Measurements from ENCODE around the gene CPTP.
"Not testable (repeated sequence)": the region's sequence is repeated elsewhere in the genome, so short reads cannot be mapped to it uniquely, and the experiment has no call there.

The CPTP gene

DNA sequence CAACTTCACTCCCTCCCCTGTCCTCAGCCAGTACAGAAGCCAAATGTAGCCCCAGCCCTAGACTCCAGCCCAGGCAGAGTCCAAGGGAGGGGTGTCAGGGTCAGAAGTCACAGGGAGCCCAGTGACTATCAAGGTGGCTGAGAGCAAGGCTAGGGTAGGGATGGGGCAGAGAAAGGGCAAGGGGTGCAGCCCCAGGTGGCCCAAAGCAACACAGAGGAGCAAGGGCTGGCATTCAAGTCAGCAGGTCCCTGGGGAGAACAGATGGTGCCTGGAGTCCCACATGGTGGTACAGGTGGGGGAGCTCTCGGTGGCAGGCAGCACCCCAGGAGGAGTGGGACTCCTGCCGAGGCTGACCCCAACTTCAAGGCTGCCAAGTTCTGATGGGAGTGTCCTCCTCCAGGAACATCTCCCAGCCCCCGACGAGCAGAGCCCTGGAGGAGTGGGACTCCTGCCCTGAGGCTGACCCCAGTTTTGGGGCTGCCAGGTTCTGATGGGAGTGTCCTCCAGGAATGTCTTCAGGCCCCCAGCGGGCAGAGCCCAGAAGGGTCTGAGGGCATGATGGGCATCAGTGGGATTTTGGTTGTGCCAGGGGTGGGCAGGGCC, 28.3 kb downstream of the CPTP start:
- DNase-seq = peak; percentile 19

DNA sequence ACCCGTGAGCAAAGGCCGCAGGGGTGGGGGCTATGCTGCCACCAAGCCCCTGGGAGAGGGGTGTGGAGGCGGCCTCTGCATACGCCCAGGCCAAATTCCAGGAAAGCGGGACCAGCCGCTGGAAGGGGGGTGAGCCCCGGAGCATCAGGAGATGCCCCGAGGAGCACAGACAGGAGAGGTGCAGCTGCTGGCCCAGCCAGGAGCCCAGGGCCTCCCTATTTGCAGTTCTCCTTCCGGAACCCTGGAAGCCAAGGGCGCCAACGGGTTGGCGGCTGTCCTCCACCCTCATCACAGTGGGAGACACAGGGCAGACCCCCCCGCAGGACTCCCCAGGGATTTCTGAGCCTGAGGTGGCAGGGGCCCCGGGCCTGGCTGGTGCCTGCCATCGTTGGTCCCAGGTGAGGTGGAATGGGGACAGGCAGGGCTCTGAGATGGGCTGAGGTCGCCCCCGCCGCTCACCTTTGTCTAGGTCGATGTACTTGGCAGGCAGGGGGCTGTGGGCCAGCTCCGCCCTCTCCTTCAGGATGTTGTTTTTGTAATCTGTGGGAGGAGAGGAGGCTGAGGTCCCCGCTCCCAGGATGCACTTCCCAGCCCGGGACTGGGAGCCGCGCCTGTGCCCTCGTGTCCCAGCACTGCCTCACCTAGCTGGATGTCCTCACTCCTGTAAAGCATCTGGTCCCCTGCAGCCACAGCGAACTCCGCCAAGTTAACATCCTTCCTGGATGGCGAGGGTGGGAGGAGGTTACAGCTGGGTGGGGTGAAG, 29.0 kb downstream of the CPTP start:
- peak; percentile 47 for DNase-seq

DNA sequence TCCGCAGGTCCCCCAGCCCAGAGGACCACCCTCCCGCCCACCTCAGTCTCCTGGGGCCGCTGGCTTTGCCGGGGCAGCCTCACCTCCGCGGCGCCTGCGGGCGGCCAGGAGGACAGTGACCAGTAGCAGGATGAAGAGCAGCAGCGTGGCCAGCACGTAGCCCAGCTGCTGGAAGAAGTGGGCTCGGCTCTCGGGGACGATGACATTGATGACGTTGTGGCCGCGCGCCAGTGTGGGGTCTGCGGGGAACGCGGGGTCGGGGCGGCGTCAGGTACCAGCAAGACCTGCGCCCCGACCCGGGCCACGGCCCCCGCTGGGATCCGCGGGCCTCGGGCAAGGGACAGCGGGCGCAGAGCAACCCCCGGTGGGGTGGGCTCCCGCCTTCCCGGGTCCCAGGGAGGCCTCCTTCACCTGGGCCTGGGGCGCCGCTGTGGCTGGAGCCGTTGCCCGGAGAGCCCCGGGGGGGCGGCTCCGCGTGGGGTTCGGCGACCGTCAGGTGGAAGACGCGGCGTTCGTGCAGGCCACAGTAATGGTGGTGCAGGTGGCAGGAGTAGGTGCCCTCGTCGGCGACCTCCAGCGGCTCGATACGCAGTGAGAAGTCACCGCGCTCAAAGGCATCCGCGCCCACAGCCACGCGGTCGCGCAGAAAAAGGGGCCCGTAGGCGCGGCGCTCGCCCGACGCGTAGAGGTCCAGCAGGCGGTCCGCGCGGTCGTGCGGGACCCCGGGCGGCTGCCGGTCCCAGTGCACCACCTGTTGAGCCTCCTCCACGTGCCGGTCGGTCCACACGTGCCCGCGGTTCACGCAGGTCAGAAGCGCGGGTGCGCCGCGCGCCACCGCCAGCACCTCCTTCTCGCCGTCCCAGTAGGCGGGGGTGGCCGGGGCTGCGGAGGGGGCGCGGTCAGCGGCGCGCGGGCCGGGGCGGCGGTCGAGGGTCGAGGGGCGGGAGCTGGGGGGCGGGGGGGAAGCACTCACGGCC, 30.0 kb downstream of the CPTP start:
- no peak for DNase-seq

DNA sequence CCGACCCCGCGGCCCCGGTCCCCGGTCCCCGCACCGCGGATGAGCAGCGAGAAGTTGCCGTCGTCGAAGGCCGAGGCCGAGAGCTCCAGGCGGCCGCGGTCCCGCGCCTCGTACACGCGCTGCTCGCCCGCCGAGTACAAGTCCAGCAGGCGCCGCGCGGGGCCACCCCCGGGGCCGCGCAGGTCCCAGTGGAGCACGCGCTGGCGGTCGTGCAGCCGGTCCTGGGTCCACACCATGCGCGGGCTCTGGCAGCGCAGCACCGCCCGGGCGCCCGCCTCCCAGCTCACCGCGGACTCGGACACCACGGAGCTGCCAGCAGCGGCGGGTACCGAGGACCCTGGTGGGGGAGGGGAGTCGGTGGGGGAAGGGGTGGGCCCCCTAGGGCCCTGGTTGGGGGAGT, 30.8 kb downstream of the CPTP start:
- DNase-seq = peak; percentile 40

DNA sequence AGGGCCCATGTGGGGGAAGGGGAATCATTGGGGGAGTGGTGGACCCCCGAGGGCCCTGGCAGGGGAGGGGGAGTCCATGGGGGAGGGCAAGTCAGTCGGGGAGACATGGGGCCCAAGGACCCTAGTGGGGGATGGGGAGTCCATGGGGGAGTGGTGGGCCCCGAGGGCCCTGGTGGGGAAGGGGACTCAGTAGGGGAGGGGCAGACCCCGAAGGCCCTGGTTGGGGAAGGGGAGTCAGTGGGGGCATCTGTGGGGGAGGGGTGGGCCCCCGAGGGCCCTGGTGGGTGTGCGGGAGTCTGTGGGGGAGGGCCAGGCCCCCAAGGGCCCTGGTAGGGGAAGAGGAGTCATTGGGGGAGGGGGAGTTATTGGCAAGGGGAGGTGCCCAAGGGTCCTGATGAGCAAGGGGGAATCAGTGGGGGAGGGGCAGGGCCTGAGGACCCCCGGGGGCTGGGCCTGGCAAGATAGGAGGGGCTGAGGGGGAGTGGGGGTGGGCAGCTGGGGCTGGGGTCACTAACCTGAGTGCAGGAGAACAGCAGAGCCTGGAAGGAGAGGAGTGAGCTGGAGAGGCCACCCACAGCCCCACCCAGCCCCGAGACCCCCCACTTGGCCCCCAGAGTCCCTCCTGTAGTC, 31.7 kb downstream of the CPTP start:
- no peak for DNase-seq

DNA sequence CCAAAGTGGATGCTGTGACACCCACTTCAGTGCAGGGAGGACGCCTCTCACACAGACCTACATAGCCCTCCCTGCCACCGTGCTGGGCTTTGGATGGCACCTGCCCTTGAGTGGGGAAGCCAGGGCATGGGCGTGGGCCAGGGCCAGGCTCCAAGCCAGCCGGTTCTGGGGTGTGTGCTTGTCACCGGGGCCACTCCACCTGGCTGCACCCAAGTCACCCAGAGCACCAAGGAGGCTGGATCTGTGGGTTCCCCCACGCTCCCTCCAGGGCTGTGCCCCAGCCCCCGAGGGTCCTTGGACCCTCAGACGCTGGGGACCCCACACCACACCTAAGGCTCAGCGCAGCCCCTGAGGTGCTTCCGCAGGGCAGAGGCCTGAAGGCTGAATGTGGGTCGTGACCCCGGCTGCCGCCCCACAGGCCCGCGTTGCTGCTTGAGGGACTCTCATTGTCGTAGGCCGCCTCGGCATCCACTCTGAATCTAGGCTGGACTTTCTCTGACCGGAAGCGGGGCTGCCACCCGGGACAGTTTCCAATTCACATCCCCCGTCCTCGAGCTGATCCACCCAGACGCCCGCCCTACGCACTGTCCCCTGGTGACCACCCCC, 32.3 kb downstream of the CPTP start:
- no peak for DNase-seq

DNA sequence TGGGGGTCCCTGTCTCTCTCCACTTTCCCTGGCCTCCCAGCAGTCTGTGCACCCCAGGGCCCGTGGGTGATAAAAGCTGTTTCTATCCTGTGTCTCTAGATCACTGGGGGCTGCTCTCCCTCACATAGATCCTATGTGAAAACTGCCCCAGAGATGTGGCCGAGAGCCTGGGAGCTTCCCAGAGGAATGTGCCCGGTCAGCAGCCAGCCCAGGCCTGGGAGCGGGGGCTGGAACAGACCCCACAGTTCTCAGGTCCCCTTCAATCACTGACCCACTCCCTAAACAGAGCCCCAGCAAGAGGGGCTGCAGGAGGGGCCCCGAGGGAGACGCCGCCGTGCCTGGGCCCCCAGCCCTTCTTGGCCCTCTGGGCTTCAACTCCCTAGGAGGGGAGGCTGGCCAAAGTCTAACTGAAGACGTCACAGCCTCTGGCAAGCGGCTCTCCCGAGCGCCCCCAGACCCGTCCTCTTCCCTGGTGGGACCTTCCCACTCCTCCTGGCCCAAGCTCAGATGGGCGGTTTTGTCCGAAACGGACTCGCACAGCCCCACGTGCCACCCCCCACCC, 33.4 kb downstream of the CPTP start:
- DNase-seq = no peak

DNA sequence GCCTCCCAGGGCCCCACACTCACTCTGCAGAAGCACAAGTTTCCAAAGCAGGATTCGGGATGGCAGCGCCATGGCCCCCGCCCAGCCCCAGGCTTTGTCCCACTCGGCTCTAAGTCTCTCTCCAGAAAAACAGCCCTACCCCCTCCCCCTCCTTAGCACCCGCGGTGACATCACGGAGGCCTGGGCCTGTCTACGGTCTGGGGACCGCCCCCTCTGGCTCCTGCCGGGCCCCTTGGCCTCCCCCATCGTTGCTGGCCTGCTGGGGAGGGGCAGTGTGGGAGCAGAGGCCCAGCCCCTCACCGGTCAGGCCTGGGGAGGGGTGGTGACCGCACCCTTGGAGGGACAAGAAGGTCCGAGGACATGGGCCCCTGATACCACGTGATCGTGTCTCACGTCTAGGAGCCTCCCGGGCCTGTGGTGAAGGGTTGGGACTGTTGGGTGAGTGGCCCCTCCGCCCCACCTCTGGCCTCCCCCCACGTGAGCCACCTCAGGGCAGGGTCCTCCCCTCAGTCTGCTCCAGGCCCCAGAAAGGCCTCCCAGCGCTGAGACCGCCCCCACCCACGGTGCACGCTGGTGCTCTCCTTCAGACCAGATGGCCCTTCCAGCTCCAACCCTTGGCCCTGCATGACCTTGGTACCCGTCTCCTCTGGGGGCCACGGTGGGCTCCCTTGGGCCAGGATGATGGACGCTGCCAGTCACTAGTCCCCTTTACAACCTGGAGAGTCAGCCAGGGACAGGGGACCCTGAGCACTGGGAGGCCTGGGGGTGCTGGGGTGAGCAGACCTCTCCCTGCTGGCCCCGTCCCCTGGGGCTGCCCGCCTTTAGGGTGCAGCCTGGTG, 34.0 kb downstream of the CPTP start, which contains the start of gene MXRA8:
MXRA8 (minus strand) TSS at position 123 of the 839 bp plus-strand sequence; CDS start at position 72, 51 bp downstream.
- DNase-seq = no peak

DNA sequence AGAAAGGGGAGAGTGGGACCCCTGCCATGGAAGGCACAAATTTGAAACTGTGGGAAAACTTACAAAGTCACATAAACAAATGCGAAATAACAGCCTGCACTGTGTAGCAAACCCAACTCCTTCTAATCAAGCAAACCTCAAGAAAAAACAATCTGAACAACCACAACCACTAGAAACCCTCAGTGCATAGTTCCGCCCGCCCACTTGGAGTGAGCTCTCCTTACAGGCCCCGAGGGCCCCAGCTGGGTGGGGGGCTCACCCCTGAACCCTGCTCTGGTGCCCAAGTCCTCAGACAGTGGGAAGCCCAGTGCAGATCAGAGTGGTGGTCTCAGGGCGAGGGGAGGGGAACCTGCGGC, 34.7 kb downstream of the CPTP start:
- DNase-seq = no peak

DNA sequence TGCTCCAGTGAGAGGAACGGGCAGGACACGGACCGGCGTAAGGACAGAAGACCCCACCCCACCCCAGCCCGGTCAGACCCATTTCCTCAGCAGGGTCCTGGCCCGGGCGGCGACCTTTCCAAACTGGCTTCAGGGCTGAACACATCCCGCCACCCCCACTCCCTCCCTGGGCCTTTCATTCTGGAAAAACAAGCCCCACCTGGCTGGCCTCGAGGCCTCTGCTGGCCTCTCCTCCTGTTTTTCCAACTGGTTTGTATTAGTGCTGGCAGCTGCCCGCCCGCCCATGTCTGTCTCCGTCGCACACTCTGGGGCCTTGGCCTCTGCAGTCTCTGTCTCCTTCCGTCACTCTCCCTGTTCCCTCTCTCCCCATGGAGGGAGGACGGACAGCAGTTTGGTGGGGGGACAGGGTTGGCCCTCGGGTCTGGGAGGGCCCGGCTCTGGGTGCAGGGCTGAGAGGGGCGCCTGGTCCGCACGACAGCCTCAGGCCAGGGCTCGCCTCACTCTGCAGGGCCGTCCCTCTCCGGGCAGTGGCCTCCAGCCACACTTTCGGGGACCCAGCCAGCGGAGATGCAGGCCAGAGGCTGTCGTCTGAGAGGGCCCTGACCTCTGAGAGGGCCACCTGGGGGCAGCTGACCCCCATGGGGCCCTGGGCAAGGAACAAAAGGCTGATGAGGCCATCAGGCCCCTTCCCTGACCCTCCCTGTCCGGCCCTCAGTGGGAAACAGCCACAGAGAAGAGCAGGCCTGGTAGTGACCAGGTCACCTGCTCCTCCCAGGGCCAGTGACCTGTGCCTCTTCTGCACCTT, 35.3 kb downstream of the CPTP start:
- DNase-seq = no peak

DNA sequence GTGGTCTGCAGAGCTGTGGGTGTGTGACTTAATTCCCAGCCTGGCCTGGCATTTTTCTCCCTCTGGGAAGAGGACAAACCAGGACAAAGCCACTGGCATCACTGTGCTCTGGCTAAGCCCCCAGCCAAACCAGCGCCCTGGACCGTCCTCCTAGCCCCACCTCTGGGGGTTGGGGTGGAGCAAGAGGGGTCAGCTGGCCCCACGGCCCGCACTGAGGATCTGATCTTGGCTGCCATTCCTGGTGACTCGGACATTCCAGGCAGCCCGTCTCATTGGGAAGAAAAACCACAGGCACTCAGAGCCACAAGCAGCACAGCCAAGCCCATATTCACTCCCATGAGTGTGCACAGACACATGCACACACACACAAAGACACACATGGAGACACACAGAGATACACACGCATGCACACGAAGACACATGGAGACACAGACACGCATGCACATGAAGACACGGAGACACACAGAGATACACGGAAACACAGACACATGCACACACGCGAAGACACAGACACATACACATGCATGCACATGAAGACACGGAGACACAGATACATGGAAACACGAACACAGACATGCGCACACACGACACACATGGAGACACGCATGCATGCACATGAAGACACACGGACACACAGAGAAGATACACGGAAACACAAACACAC, 36.0 kb downstream of the CPTP start:
- DNase-seq = no peak

DNA sequence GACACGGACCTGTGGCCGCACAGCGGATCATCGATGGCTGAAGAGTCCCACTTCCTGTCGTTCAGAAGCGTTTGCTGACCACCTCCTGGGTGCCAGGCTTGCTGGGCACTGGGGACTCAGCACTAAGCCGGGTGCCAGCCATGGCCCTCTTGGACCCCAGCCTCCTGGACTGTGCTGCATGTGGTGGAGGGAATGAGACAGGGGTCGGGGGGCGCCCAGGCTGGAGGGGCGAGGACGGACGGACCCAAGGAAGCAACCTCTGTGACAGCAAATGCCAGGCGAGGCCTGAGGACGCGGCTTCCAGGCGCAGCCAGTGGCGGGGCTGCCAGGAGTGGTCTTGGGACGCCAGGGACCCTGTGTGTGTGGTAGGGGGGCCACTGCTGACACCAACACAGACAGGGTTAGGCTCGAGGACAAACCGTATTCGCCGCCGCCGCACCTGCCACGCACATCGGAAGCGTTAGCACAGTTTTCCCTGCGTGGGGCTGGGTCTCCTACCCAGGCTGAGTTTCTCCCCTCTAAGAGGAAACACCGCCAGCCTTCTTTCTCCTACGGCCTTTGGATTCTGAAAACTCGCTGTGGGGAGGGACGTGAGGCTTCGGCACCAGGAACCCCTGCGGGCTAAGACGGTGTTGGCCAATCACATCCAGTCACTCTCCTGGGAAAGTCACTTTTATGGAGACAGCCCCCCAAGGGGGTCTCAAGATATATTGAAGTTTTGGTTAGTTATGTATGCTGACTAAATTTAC, 36.8 kb downstream of the CPTP start:
- DNase-seq = no peak

DNA sequence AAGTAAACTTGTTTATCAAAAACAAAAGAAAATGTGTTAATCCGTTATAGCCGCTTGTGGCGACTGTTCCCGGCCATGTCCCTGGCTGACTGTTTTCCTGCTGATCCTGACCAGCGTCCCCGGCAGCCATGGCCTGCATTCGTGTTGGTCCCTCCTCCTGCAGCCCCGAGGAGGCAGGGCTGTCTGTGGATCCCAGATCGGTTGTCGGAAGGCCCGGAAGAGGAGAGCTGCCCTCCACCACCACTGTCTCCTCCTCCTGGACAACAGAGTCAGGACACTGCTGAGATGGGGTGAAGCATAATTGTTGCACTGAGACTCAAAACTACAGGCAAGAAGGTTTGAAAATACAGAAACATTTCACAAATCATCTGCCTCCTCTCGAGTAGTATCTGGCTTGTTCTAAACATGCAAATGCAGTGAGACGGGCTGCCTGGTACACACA, 37.4 kb downstream of the CPTP start:
- no peak for DNase-seq

DNA sequence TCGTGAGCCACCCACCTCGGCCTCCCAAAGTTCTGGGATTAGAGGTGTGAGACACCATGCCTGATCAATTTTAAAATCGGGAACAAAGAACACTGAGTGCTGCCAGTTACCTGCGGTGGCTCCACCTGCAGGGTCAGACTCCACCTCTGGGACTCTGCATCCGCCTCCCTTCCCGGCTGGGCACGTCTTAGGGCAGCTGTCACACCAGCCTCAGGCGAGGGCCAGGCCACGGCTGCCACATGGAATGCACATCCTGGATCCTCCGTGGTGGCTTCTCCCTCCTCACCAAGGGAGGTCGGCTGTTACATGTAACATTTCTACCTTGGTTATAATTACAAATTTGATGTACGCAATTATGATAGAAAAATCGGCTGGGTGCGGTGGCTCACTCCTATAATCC, 39.7 kb downstream of the CPTP start:
- DNase-seq = no peak

DNA sequence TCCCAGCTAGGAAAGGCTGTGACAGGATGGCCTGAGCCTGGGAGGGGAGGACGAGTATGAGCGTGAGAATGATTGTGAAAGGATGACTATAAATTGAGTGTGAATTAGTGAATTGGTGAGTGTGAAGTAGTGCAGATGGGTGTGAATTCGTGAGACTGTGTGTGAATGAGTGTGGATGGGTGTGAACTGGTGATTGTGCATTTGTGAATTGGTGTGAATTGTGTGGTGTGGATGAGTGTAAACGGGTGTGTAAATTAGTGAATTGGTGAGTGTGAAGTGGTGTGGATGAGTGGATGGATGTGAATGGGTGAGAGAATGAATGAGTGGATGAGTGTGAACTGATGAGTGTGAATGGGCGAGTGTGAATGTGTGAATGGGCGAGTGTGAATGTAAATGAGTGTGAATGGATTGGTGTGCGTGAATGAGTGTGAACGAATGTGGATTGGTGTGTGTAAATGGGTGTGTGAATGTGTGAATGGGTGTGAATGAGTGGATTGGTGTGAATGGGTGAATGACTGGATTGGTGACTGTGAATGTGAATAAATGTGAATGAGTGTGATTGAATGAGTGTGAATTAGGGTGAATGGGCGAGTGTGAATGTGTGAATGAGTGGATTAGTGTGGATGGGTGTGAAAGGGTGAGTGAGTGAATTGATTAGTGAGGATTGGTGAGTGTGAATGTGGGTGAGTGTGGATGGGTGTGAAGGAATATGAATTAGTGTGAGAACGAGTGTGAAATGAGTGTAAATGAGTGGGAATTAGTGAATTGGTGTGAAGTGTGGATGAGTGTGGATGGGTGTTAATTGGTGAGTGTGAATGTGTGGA, 41.5 kb downstream of the CPTP start:
- DNase-seq = no peak

DNA sequence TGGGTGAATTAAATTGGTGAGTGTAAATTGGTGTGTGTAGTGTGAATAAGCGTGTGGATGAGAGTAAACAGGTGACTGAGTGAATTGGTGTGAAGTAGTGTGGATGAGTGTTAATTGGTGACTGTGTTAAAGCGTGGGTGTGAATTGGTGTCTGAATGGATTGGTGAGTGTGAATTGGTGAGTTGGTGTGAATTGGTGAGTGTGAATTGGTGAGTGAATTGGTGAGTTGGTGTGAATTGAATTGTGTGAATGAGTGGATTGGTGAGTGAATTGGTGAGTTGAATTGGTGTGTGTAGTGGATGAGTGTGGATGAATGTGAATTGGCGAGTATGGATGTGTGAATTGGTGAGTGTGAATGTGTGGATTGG, 42.1 kb downstream of the CPTP start:
- DNase-seq = no peak

DNA sequence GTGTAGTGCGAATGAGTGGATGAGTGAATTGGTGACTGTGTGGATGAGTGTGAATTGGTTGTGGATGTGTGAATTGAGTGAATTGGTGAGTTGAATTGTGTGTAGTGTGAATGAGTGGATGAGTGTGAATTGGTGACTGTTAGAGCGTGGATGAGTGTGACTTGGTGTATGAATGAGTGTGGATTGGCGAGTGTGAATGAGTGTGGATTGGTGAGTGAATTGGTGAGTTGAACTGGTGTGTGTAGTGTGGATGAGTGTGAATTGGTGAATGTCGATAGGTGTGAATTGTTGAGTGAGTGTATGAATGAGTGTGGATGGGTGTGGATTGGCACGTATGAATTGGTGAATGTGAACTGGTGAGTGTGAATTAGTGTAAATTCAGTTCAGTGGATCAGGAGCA, 42.7 kb downstream of the CPTP start:
- no peak for DNase-seq

DNA sequence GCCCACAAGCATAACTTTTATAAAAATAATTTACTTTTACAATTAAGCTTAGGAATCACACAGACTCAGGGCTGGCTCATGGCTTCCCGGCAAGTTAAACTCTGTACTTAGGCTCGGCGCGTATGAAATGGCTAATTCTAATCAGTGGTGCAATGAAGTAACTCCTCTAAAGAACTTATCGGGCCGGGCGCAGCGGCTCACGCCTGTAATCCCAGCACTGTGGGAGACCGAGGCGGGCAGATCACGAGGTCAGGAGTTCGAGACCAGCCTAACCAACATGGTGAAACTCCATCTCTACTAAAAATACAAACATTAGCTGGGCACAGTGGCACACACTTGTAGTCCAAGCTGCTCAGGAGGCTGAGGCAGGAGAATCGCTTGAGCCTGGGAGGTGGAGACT, 45.5 kb downstream of the CPTP start:
- not testable (repeated sequence) for DNase-seq

All from NCI-H345 (cell line).